A673 (cell line): ENCODE measurements around the gene EIF4G1. TPM values are rescaled to one million over a fixed set of nuclear protein-coding genes. Genes with fewer than 3 reads are reported as not detected.
A peak's percentile ranks its signal among the peaks of the same experiment; 100 is the strongest.

Experiments
- BruUV-seq: library from RNA; stranded (reverse); fragments of 400-500 nt; replicated peaks from 2 replicates; lab custom pipeline; 2021; lab: Mats Ljungman, UMichigan
- CTCF ChIA-PET: fragments of 300-600 bp; sonication (Branson Sonifier 250); formaldehyde crosslinking; loops from one replicate; lab custom pipeline; 2022; ENCODE audit warnings: antibody characterized with exemption; lab: Charles Lee
- POLR2A ChIA-PET: fragments of 300-600 bp; sonication (Branson Sonifier 250); formaldehyde crosslinking; loops from one replicate; lab custom pipeline; 2022; ENCODE audit warnings: antibody characterized with exemption; ENCODE audit not compliant: low non-redundant PET; lab: Charles Lee
- DNase-seq: peaks from one replicate; pipeline ENCODE4 v3.0.0-alpha.2; 2015; ENCODE audit warnings: low spot score
- H3K27ac ChIP-seq: fragments of 200-600 bp; sonication (generic); 2 replicates; pipeline ENCODE4 v1.5.1; 2016; ENCODE audit warnings: mixed run types, low read depth, mild to moderate bottlenecking, mixed read lengths, antibody characterized with exemption, low read length; ENCODE audit not compliant: poor library complexity, severe bottlenecking
- H3K27me3 ChIP-seq: fragments of 200-600 bp; sonication (generic); replicated peaks from 2 replicates; pipeline ENCODE4 v1.6.1; 2017; ENCODE audit warnings: mixed run types, low read depth, mild to moderate bottlenecking, mixed read lengths, antibody characterized with exemption, low read length; ENCODE audit not compliant: insufficient read depth, poor library complexity
- H3K36me3 ChIP-seq: fragments of 200-600 bp; sonication (generic); 2 replicates; pipeline ENCODE4 v1.6.1; 2016; ENCODE audit warnings: mixed run types, mild to moderate bottlenecking, mixed read lengths, antibody characterized with exemption, low read length; ENCODE audit not compliant: insufficient read depth, poor library complexity, severe bottlenecking
- H3K4me1 ChIP-seq: fragments of 200-600 bp; sonication (generic); 2 replicates; pipeline ENCODE4 v1.6.1; 2017; ENCODE audit warnings: mixed run types, mild to moderate bottlenecking, mixed read lengths, antibody characterized with exemption, low read length; ENCODE audit not compliant: insufficient read depth, poor library complexity, severe bottlenecking
- H3K4me3 ChIP-seq: fragments of 200-600 bp; sonication (generic); 2 replicates; pipeline ENCODE4 v1.5.1; 2016; ENCODE audit warnings: low read depth, mixed run types, mild to moderate bottlenecking, mixed read lengths, low read length; ENCODE audit not compliant: poor library complexity, severe bottlenecking
- H3K9me3 ChIP-seq: fragments of 200-600 bp; sonication (generic); 2 replicates; pipeline ENCODE4 v1.6.1; 2016; ENCODE audit warnings: mixed run types, low read depth, mild to moderate bottlenecking, mixed read lengths, antibody characterized with exemption, low read length; ENCODE audit not compliant: poor library complexity, severe bottlenecking
- CTCF ChIP-seq: fragments of 300-800, 200-600 bp; sonication (generic); conservative IDR thresholded peaks from 2 replicates; pipeline ENCODE4 v1.5.1; 2017; ENCODE audit warnings: low read depth, mild to moderate bottlenecking, antibody characterized with exemption, low read length, moderate library complexity, mixed read lengths
- EZH2 ChIP-seq: fragments of 200-600 bp; sonication (generic); IDR thresholded peaks from 2 replicates; pipeline ENCODE4 v1.6.1; 2017; ENCODE audit warnings: borderline replicate concordance, low read depth, mild to moderate bottlenecking, mixed read lengths, antibody characterized with exemption, low read length; ENCODE audit not compliant: poor library complexity, severe bottlenecking
- intact Hi-C: fragments of 100-400 bp; cut with micrococcal nuclease; formaldehyde crosslinking; loops from one replicate; pipeline ENCODE4 v1.10.0; 2022; ENCODE audit not compliant: unreplicated experiment
- total RNA-seq: library from RNA; stranded (reverse); gene quantifications from 2 replicates; pipeline ENCODE4 v1.2.3, GENCODE V29; 2021

EIF4G1 gene
- total RNA-seq, 1 experiment from 2014 or later, result 559 TPM

- Histone ChIP-seq H3K4me1 (no peaks in the 10 kb centered on the region), H3K27ac (no peak overlapping the region), H3K4me3 (no peak overlapping the region), H3K27me3 (no peaks in the 10 kb centered on the region), H3K36me3 (no peaks in the 10 kb centered on the region), H3K9me3 (no peaks in the 10 kb centered on the region)
- no TSS peak for BruUV-seq
- CTCF ChIA-PET, result interaction anchor here (0.5 kb wide), 1 partner anchor 14 kb away, joined by 4 read pairs; no protein-coding TSS in a partner anchor
- TF ChIP-seq CTCF (no peak), EZH2 (no peak)
- intact Hi-C loops, result no loop called here
- DNase-seq, result no peak
- POLR2A ChIA-PET, result no interaction called here
These were observed 31.5 kb upstream of the EIF4G1 start for GRCh38 chr3:184282941-184283340.

- DNase-seq, result no peak
- Histone ChIP-seq H3K4me3 (no peak overlapping the region), H3K9me3 (no peaks in the 10 kb centered on the region), H3K27ac (no peak overlapping the region), H3K27me3 (no peaks in the 10 kb centered on the region), H3K4me1 (no peaks in the 10 kb centered on the region), H3K36me3 (no peaks in the 10 kb centered on the region)
- TF ChIP-seq CTCF (no peak), EZH2 (no peak)
- intact Hi-C loops, result no loop called here
- CTCF ChIA-PET, result interaction anchor here (0.6 kb wide), 1 partner anchor 238 kb away, joined by 6 read pairs; no protein-coding TSS in a partner anchor
- POLR2A ChIA-PET, result interaction anchor here (0.5 kb wide), 1 partner anchor 441 kb away, joined by 3 read pairs; no protein-coding TSS in a partner anchor
- BruUV-seq, result no TSS peak
These were observed 30.7 kb upstream of the EIF4G1 start for GRCh38 chr3:184283681-184284080.

GRCh38 chr3:184284696-184285095, 29.7 kb upstream of the EIF4G1 start:
- no peaks in the 10 kb centered on the region for H3K36me3 ChIP-seq
- TF ChIP-seq CTCF (peak; percentile 60), EZH2 (no peak)
- BruUV-seq, result no TSS peak
- CTCF ChIA-PET, result no interaction called here
- no peaks in the 10 kb centered on the region for H3K4me1 ChIP-seq
- no peak overlapping the region for H3K27ac ChIP-seq
- H3K27me3 ChIP-seq, result no peaks in the 10 kb centered on the region
- no peak overlapping the region for H3K4me3 ChIP-seq
- POLR2A ChIA-PET, result no interaction called here
- intact Hi-C loops, result no loop called here
- DNase-seq, result peak; percentile 82
- no peaks in the 10 kb centered on the region for H3K9me3 ChIP-seq
